Upper lobe of left lung (tissue), 4 donors: ENCODE measurements around the gene KRTAP10-2.

Experiments used
- EP300 ChIP-seq, 4 donors: sonication (generic); formaldehyde crosslinking; IDR thresholded peaks; one replicate each; pipeline ENCODE4 v1.5.1; 2017; ENCODE audit warnings: antibody characterized with exemption in 4 of 4, control low read depth in 2 of 4
- POLR2A ChIP-seq, 4 donors: fragments of 450-650 bp; IDR thresholded peaks; one replicate each; pipeline ENCODE4 v1.5.1; 2016 to 2017; ENCODE audit warnings: antibody characterized with exemption in 4 of 4, mild to moderate bottlenecking in 2 of 4
- POLR2AphosphoS5 ChIP-seq, 2 donors: sonication (generic); formaldehyde crosslinking; IDR thresholded peaks; one replicate each; pipeline ENCODE4 v1.5.1; 2017; ENCODE audit warnings: antibody characterized with exemption in 2 of 2
- TF ChIP-seq, protein P1 (sequence below), 6 experiments: fragments of 450-650 bp in 4 of 6; fragments of 200-600 bp in 2 of 6; sonication (generic) in 2 of 6; IDR thresholded peaks; one replicate each; pipeline ENCODE4 v1.5.1; 2016 to 2019; ENCODE audit warnings: antibody characterized with exemption in 6 of 6

DNA sequence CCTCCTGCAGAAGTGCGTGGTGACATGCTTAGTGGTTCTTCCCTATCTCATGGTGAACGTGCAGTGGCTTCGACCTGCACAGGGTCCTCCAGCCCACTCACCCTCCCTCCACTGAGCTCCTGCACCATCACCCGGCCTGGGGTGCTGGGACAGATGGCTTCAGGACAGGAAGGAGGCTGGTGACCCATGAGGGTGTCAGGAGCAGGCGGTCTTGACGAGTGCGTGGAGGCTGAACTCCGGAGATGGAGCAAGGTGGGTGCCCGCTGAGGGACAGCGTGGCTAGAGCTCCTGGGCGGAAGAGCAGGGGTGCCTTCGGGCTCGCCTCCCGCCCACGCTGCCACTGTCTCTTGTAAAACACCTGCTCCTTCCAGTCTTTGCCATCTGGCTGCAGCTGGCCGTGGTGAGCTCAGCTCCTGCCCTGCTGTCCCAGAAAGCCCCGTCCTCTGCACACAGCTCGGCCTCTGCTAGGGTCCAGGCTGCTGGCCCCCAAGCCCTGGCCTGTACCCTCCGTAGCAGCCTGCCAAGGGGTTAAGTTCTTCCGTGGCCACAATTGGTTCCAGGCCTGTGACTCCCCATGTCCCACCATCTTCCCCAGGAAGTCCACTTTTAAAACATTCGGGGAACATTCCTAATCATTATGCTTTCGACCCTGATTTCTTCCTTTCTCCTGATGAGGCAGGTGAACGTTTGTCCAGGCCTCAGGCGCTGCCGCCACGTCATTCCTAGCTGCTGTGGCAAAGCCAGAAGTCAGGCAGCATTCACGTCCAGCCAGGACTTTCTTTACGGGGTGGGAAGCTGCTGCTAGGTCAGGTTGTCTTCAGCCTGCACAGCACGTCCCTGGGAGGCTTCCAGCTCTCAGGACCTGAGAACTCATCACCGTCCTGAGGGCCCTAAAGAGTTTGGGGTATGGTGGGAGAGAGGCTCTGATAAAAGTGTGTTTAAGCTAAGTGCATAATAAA lies 19.4 kb downstream of the KRTAP10-2 start:
- TF ChIP-seq, protein P1, sequence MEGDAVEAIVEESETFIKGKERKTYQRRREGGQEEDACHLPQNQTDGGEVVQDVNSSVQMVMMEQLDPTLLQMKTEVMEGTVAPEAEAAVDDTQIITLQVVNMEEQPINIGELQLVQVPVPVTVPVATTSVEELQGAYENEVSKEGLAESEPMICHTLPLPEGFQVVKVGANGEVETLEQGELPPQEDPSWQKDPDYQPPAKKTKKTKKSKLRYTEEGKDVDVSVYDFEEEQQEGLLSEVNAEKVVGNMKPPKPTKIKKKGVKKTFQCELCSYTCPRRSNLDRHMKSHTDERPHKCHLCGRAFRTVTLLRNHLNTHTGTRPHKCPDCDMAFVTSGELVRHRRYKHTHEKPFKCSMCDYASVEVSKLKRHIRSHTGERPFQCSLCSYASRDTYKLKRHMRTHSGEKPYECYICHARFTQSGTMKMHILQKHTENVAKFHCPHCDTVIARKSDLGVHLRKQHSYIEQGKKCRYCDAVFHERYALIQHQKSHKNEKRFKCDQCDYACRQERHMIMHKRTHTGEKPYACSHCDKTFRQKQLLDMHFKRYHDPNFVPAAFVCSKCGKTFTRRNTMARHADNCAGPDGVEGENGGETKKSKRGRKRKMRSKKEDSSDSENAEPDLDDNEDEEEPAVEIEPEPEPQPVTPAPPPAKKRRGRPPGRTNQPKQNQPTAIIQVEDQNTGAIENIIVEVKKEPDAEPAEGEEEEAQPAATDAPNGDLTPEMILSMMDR (IDR thresholded peaks at IDR 0.05), result no peak
- TF ChIP-seq POLR2AphosphoS5 (IDR thresholded peaks at IDR 0.05) (no peak), EP300 (IDR thresholded peaks at IDR 0.05) (no peak), POLR2A (IDR thresholded peaks at IDR 0.05) (no peak)
